CD4-positive, alpha-beta T cell treated with Interleukin-15 for 1 hour (primary cell): ENCODE measurements around the gene SZRD1.

Source experiments
- DNase-seq: peaks from one replicate; pipeline ENCODE4 v3.0.0-alpha.2; 2020

Gene SZRD1

GRCh38 chr1:16367968-16368890 lies 1.2 kb downstream of the SZRD1 start:
- DNase-seq, result no peak

GRCh38 chr1:16369821-16370220 lies 2.8 kb downstream of the SZRD1 start:
- no peak for DNase-seq

- DNase-seq, result no peak
Observed at GRCh38 chr1:16371725-16372124, 4.7 kb downstream of the SZRD1 start.

- no peak for DNase-seq
Observed at GRCh38 chr1:16372535-16373285, 5.7 kb downstream of the SZRD1 start.

DNA sequence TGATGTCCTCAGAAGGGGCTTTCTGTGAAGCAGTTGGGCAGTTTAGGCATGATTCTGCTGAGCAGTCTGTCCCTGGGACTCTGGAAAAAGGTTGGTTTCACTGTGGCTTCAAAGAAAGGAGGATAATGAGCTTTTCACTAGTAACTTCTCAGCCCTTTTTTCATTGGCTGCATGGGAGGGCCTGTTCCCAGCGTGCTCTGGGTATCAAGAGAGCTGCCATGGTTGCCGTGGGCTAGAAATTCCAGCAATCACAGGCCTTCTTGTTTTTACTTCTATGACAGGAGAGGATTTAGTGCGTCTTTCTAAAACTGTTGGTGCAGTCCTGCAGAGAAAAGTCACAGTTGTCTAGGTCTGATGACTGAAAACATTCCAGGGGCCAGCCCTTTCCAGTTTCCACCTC lies 7.2 kb downstream of the SZRD1 start:
- no peak for DNase-seq

DNA sequence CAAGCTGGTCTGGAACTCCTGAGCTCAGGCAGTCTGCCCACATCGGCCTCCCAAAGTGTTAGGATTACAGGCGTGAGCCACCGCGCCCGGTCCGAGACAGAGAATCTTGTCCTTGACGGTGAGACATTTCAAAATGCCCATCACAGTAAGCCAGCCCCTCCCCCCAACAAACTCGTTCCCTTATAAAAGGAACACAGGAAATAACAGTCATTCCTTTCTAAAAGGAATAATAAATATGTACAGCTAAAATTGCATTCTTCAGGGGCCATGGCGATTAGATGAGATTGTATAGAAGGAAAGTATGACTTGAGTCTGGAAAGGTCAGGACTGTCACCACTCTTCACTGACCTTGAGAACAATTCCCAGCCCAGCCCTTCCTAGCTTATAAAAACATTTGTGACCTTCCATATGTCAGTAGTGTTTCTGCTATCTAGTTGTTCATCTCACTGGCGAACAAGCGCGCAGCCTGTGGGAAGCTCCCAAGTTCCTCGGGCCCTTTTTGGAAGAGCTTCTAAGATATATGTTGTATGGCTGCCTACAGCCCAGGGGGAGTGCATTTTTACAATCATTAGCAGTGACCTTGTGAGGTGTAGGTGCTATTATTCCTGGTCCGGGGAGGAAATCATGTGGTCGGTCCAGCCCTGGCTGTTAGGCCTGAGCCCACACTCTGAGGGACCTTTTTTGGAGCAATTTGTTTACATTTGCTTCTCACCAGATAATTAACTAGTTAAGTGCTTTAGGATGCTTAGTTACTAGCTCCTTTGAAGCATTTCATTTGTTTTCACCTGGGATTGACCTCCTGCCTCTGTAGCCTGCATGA lies 8.7 kb downstream of the SZRD1 start:
- DNase-seq, result no peak

DNA sequence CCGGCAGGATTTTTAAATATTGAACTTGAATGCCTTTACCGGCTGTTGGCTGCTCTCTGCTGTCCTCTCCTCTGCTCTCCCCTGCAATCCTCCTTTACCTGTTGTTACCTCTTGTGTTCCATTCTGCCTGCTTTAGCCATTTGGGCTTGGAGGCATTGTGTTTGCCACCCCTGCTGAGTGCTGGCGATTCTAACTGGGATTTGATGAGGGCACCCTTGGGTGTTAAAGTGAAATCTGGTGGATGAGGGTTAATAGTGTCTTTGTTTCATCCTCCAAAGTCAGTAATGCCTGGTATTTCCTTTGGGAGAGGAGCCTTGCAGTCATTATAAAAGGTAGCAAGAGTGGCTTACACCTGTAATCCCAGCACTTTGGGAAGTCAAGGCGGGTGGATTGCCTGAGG lies 9.9 kb downstream of the SZRD1 start:
- no peak for DNase-seq

DNA sequence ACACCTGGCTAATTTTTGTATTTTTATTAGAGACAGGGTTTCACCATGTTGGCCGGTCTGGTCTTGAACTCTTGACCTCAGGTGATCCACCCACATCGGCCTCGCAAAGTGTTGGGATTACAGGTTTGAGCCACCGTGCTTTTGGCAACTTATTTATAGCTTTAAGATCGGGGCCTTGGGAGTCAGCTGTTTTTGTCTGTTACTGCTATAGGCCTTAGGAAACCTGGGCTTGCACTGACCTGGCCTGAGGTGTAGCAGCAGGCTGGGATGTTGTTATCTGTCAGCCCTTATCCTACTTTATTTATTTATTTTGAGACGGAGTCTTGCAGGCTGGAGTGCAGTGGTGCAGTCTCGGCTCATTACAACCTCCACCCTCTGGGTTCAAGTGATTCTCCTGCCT lies 11.4 kb downstream of the SZRD1 start:
- no peak for DNase-seq

DNA sequence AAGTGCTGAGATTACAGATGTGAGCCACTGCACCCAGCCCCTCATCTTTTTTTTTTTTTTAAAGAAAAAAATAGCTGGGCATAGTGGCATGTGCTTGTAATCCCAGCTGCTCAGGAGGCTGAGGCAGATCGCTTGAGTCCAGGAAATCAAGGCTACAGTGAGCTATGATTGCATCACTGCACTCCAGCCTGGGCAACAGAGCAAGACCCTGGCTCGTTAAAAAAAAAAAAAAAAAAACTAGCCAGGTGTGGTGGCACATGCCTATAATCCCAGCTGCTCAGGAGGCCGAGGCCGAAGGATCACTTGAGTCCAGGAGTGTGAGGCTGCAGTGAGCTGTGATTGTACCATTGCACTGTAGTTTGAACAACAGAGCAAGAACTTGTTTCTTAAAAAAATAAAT lies 13.8 kb downstream of the SZRD1 start:
- DNase-seq, result no peak

DNA sequence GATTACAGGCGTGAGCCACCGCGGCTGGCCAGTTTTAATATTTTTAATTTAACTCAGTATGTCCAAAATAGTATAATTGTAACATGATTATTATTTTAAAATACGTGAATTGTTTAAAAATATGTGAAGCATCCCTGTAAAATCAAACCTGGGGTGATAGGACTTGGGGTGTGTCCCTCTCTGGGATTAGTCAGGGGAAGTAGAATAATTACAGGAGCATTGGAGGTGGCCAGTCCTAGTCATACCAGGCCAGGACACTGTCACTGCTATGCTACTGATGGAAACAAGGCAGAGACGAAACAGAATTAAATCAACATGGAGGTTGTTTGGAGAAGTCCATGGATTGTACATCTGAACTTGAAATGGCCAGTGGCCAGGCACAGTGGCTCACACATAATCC lies 16.8 kb downstream of the SZRD1 start:
- DNase-seq, result no peak

DNA sequence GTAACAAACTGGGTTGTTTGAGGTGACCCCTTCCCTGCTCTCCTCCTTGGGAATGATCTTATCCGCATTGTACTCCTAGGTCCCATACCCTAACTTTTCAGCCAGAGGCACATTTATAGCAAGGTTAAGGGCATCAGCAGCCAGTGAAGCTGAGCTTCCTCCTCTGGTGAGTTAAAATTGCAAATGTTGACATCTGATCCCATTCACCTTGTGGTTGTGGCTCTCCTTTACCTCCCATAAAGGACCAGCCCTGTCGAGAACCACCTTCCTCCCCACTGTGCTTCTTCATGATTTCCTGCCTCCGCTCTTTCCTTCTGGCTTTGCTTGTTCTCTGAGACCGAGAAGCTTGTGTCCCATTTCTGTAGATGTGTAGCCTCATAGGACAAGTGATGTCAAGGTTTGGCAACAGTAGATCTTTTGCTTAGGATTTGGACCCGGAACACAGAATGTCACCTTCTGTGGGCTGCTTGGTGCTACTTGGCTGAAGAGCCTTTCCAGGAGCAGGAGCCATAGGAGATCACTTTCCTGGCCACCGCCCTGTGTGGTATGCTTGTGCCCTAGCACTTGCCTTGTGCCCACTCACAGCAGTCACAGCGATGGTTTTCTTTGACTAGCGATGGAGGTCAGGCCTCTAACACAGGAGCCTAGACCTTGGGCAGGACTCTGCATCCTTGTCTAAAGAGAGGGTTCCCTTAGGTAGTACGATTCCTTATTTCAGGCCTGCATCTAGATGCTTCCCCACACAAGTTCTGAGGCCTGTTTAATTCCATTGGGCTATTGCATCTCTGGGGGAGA lies 18.8 kb downstream of the SZRD1 start:
- no peak for DNase-seq

DNA sequence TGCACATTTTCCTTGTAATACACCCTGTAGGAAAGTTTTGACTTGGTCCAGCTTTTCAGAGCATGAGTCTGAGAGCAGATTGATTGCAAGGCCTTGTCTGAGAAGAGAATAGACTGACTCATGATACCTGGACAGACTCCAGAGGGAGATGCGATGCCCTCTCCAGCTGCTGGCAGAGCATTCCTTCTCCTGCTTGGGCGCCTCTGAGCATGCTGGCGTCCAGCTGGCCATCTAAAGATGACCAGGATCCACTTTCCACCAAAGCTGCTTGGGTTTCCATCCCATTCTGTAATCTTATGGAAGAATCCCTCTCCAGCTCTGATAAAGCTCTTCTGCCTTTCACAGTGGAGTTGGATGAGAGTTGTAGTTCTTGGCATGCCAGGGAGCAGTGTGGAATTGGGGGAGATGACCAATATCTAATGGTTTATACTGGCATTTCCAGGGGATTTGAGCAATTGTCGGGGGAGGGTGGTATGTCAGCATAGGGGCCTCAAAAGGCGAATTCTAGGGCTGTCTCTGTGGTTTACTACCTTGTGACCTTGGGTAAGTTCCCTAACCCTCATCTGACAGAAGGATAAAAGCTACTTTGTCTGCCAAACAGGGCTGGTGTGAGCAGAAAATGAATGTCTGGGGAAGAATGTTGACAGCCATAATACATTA lies 19.5 kb downstream of the SZRD1 start:
- DNase-seq, result no peak

GRCh38 chr1:16387201-16388188 lies 20.5 kb downstream of the SZRD1 start:
- no peak for DNase-seq

DNA sequence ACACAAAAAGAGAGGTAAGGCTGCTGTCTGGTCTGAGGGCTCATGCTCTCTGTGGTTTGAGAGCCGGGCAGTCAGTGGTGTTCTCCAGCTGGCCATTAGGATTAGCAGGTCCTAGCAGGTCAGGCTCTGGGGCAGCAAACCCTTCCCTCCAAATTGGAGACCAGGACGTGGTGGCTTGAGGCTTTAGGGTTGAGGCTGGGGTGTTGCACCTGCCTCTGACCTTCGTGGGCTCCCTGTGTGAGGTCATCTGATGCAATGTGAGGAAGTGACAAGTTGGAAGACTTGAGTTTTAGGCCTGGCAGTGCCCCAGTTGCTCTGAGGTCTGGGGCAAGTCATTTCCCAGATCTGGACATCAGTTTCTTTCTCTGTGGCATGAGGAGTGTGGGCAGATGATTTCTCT lies 24.4 kb downstream of the SZRD1 start:
- DNase-seq, result no peak

DNA sequence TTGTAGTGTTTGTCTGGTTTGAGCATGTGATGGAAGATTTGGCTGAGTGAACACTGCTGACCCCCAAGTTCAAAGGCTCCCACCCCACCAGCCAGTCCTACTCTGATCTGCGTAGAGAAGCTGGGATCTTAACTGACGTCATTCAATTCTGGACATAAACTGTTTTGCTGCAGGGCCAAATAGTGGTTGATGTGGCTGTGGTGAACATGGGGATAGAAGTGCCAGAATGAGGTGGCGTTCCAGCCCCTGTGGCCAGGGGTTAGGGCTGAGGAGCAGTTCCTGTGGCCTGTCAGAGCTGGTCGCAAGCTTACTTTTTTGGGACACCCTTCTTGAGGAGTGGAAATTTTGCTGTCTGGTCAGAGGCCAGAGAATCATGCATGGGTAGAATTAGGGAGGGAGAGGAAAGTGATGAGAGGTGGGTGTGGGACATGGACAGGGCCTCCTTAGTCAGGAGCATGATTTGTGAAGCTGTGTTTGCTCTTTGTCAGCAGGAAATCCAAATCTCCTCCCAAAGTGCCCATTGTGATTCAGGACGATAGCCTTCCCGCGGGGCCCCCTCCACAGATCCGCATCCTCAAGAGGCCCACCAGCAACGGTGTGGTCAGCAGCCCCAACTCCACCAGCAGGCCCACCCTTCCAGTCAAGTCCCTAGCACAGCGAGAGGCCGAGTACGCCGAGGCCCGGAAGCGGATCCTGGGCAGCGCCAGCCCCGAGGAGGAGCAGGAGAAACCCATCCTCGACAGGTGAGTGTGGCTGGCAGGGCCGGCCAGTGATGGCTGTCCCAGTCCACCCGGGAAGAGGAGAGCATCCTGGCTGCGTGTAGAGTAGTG lies 25.9 kb downstream of the SZRD1 start:
- DNase-seq, result no peak

DNA sequence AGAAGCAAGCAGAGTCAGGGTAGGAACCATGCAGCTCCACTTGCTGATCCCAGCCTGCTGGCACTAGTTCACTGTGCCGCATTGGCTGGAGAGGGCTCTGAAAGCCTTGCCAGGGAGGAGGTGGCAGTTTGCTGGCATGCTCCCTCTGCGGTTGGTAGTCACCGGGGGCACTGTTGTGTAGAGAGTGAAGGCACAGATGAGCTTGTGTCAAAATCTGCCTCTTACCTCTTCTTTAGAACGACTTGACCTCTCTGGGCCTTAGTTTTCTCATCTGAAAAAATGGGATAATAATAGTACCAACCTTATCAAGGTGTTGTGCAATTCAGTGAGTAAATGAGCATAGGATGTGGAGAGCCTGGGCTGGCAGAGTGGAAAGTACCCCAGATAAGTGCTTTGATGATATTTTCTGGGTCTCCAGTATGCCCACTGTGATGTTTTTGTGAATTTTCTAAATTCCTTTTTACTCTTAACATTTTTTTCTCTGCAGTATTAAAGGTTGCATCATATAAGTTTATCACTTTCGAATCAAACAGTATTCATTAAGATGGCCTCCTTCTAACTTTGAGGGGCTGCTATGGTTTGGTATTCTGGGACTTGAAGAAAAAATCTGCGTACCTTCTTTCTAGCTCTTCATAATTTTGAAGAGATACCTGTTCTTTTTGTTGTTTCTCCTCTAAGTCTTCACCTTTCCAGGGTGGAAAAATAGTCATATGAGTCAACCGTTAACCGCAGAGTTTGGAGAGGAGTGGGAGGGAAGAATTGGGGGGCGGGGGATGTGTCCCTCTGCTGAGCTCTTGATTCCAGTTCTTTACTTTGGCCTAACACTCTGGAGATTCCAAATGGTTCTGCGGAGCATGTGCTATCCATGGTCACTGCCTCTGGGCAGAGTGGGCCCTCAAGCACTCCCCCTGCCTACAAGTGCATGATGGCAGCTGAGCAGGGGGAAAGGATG lies 26.8 kb downstream of the SZRD1 start:
- no peak for DNase-seq

GRCh38 chr1:16394977-16395376 lies 27.9 kb downstream of the SZRD1 start:
- no peak for DNase-seq

DNA sequence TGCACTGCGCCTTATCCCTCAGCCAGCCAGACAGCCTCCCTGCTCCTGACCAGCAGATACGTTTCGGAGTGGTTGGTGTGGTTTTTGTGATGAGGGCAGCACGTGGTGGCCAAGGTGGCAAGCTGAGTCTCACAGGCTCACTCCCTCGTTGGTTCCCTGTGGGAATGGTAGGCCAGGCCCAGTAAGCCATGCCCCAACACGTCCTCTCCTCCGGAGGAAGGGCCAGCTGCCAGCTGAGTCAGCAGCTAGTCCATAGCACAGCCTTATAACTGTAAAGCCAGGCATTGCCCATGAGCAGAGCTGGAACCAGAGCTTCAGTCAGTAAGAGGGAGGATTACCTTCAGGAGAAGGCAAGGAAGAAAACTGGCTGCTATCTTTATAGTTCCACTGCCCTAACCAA lies 29.5 kb downstream of the SZRD1 start:
- DNase-seq, result no peak

- DNase-seq, result no peak
Observed at GRCh38 chr1:16397120-16397519, 30.1 kb downstream of the SZRD1 start.
